Middle frontal gyrus (tissue), 1 donor: ENCODE results near the gene TMTC3.

Experiments used
- DNase-seq: peaks from one replicate; pipeline ENCODE4 v3.0.0-alpha.2; 2015; ENCODE audit warnings: low spot score; ENCODE audit errors: extremely low spot score

Gene TMTC3

GRCh38 chr12:88225776-88226175 lies 83.7 kb downstream of the TMTC3 start:
- no peak for DNase-seq

- no peak for DNase-seq
Observed at GRCh38 chr12:88227263-88227662, 85.2 kb downstream of the TMTC3 start.

GRCh38 chr12:88227871-88228270 lies 85.8 kb downstream of the TMTC3 start:
- DNase-seq, result no peak

- DNase-seq, result no peak
Observed at GRCh38 chr12:88228720-88229119, 86.6 kb downstream of the TMTC3 start.

GRCh38 chr12:88230271-88230670 lies 88.2 kb downstream of the TMTC3 start:
- DNase-seq, result no peak

GRCh38 chr12:88235183-88235833 lies 93.2 kb downstream of the TMTC3 start:
- no peak for DNase-seq

GRCh38 chr12:88237954-88238353 lies 95.8 kb downstream of the TMTC3 start:
- DNase-seq, result no peak

GRCh38 chr12:88238406-88238805 lies 96.3 kb downstream of the TMTC3 start:
- DNase-seq, result no peak

- DNase-seq, result no peak
Observed at GRCh38 chr12:88241862-88242570, 99.9 kb downstream of the TMTC3 start.

GRCh38 chr12:88242571-88242925 lies 100.4 kb downstream of the TMTC3 start:
- DNase-seq, result no peak

- DNase-seq, result no peak
Observed at GRCh38 chr12:88242939-88243338, 100.8 kb downstream of the TMTC3 start.

GRCh38 chr12:88243982-88244381 lies 101.9 kb downstream of the TMTC3 start:
- no peak for DNase-seq

- no peak for DNase-seq
Observed at GRCh38 chr12:88245905-88246304, 103.8 kb downstream of the TMTC3 start.

GRCh38 chr12:88247241-88247643 lies 105.1 kb downstream of the TMTC3 start:
- DNase-seq, result no peak

- DNase-seq, result no peak
Observed at GRCh38 chr12:88248606-88249005, 106.5 kb downstream of the TMTC3 start.
